Activated gamma-delta T cell (primary cell): ENCODE results near the gene KCNN4.
"Not testable (repeated sequence)": the region's sequence is repeated elsewhere in the genome, so short reads cannot be mapped to it uniquely, and the experiment has no call there.

Source experiments
- DNase-seq: peaks from one replicate; lab custom pipeline; 2025; lab: John Stamatoyannopoulos, UW

KCNN4 gene

GRCh38 chr19:43798546-43799409, 18.0 kb upstream of the KCNN4 start:
- no peak for DNase-seq

GRCh38 chr19:43798026-43798545, 17.3 kb upstream of the KCNN4 start:
- DNase-seq: no peak

GRCh38 chr19:43797556-43797955, 16.8 kb upstream of the KCNN4 start:
- no peak for DNase-seq

GRCh38 chr19:43797118-43797517, 16.3 kb upstream of the KCNN4 start:
- DNase-seq: no peak

- DNase-seq: no peak
Observed at GRCh38 chr19:43790587-43790986, 9.8 kb upstream of the KCNN4 start.

- no peak for DNase-seq
Observed at GRCh38 chr19:43789029-43789428, 8.3 kb upstream of the KCNN4 start.

GRCh38 chr19:43786665-43787064, 5.9 kb upstream of the KCNN4 start:
- no peak for DNase-seq

- no peak for DNase-seq
Observed at GRCh38 chr19:43784981-43785808, 4.4 kb upstream of the KCNN4 start.

- DNase-seq: no peak
Observed at GRCh38 chr19:43784241-43784980, 3.6 kb upstream of the KCNN4 start.

GRCh38 chr19:43783636-43784035, 2.9 kb upstream of the KCNN4 start:
- DNase-seq: no peak

- DNase-seq: no peak
Observed at GRCh38 chr19:43782689-43783231, 2.0 kb upstream of the KCNN4 start.

GRCh38 chr19:43782311-43782660, 1.5 kb upstream of the KCNN4 start:
- no peak for DNase-seq

- DNase-seq: no peak
Observed at GRCh38 chr19:43781630-43782310, 997 bp upstream of the KCNN4 start.

GRCh38 chr19:43779820-43780219, 953 bp downstream of the KCNN4 start:
- DNase-seq: no peak

GRCh38 chr19:43779147-43779819, 1.5 kb downstream of the KCNN4 start:
- no peak for DNase-seq

GRCh38 chr19:43778651-43779050, 2.1 kb downstream of the KCNN4 start:
- DNase-seq: no peak

GRCh38 chr19:43777163-43777695, 3.5 kb downstream of the KCNN4 start:
- DNase-seq: no peak

- DNase-seq: no peak
Observed at GRCh38 chr19:43776286-43776685, 4.5 kb downstream of the KCNN4 start.

GRCh38 chr19:43775299-43775890, 5.4 kb downstream of the KCNN4 start:
- DNase-seq: no peak

- DNase-seq: not testable (repeated sequence)
Observed at GRCh38 chr19:43774940-43775258, 5.9 kb downstream of the KCNN4 start.
